Neuronal stem cell (in vitro differentiated cells): ENCODE data around the gene DNM3.
A peak's percentile ranks its signal among the peaks of the same experiment; 100 is the strongest.

Experiments
- DNase-seq: peaks from one replicate; pipeline ENCODE4 v3.0.0-alpha.2; 2013; ENCODE audit warnings: low spot score
- H2AFZ ChIP-seq: one replicate; pipeline ENCODE4 v1.6.1; 2013; ENCODE audit warnings: mild to moderate bottlenecking, low read length, inconsistent platforms
- H2AK5ac ChIP-seq: 2 replicates; pipeline ENCODE4 v1.6.1; 2013; ENCODE audit warnings: low read depth, mild to moderate bottlenecking, inconsistent platforms, low read length, moderate library complexity, mixed read lengths
- H2BK120ac ChIP-seq: 2 replicates; pipeline ENCODE4 v1.6.1; 2013; ENCODE audit warnings: low read depth, mild to moderate bottlenecking, inconsistent platforms, low read length, moderate library complexity, mixed read lengths
- H2BK12ac ChIP-seq: one replicate; pipeline ENCODE4 v1.6.1; 2013; ENCODE audit warnings: low read length, inconsistent platforms
- H2BK15ac ChIP-seq: 2 replicates; pipeline ENCODE4 v1.6.1; 2013; ENCODE audit warnings: mild to moderate bottlenecking, low read length, inconsistent platforms, mixed read lengths
- H2BK5ac ChIP-seq: one replicate; pipeline ENCODE4 v1.6.1; 2013; ENCODE audit warnings: inconsistent platforms, mild to moderate bottlenecking, low read length, moderate library complexity
- H3K14ac ChIP-seq: one replicate; pipeline ENCODE4 v1.6.1; 2013; ENCODE audit warnings: low read length, inconsistent platforms
- H3K18ac ChIP-seq: 2 replicates; pipeline ENCODE4 v1.6.1; 2013; ENCODE audit warnings: low read length, inconsistent platforms
- H3K23ac ChIP-seq: 2 replicates; pipeline ENCODE4 v1.6.1; 2013; ENCODE audit warnings: low read depth, mild to moderate bottlenecking, mixed read lengths, low read length, inconsistent platforms; ENCODE audit not compliant: poor library complexity
- H3K27ac ChIP-seq: replicated peaks from 3 replicates; pipeline ENCODE4 v1.5.1; 2013; ENCODE audit warnings: low read length, inconsistent platforms
- H3K27me3 ChIP-seq, 3 experiments: 2 replicates each; pipeline ENCODE4 v1.6.1; 2013; ENCODE audit warnings: low read length in 3 of 3, mild to moderate bottlenecking in 2 of 3, inconsistent platforms in 1 of 3, low read depth in 1 of 3, mixed read lengths in 1 of 3, moderate library complexity in 1 of 3; ENCODE audit not compliant: control insufficient read depth in 3 of 3, insufficient read depth in 3 of 3
- H3K36me3 ChIP-seq, 2 donors: replicated peaks in 1 of 2; 2 replicates each; pipeline ENCODE4 v1.6.1; 2013; ENCODE audit warnings: low read length in 2 of 2; ENCODE audit not compliant: control insufficient read depth in 2 of 2, insufficient read depth in 2 of 2
- H3K4ac ChIP-seq: 2 replicates; pipeline ENCODE4 v1.6.1; 2013; ENCODE audit warnings: inconsistent platforms, mild to moderate bottlenecking, low read length, moderate library complexity
- H3K4me1 ChIP-seq, 2 donors: 1 replicate in 1 of 2; 2 replicates in 1 of 2; pipeline ENCODE4 v1.6.1; 2013; ENCODE audit warnings: low read length in 2 of 2, low read depth in 1 of 2; ENCODE audit not compliant: control insufficient read depth in 2 of 2, insufficient read depth in 1 of 2
- H3K4me2 ChIP-seq: one replicate; pipeline ENCODE4 v1.6.1; 2013; ENCODE audit warnings: mild to moderate bottlenecking, low read length, inconsistent platforms; ENCODE audit not compliant: insufficient read depth, poor library complexity, severe bottlenecking
- H3K4me3 ChIP-seq, 2 donors: 2 replicates each; pipeline ENCODE4 v1.5.1; 2013; ENCODE audit warnings: low read length in 2 of 2, mild to moderate bottlenecking in 2 of 2, inconsistent platforms in 1 of 2, moderate library complexity in 1 of 2
- H3K79me1 ChIP-seq: one replicate; pipeline ENCODE4 v1.6.1; 2013; ENCODE audit warnings: low read depth, mild to moderate bottlenecking, inconsistent platforms, low read length, moderate library complexity
- H3K9ac ChIP-seq: one replicate; pipeline ENCODE4 v1.6.1; 2013; ENCODE audit warnings: mild to moderate bottlenecking, low read depth, low read length, inconsistent platforms; ENCODE audit not compliant: poor library complexity
- H3K9me3 ChIP-seq, 2 donors: replicated peaks in 1 of 2; 2 replicates each; pipeline versions ENCODE3 to v1.6.1; 2013; ENCODE audit warnings: low read length in 2 of 2, mild to moderate bottlenecking in 2 of 2, inconsistent platforms in 1 of 2, low read depth in 1 of 2, mixed read lengths in 1 of 2, moderate library complexity in 1 of 2; ENCODE audit not compliant: control insufficient read depth in 2 of 2, insufficient read depth in 1 of 2
- H4K8ac ChIP-seq: one replicate; pipeline ENCODE4 v1.6.1; 2013; ENCODE audit warnings: low read depth, mild to moderate bottlenecking, inconsistent platforms, low read length, moderate library complexity
- H4K91ac ChIP-seq: one replicate; pipeline ENCODE4 v1.6.1; 2013; ENCODE audit warnings: low read length, low read depth, mild to moderate bottlenecking, inconsistent platforms; ENCODE audit not compliant: poor library complexity
- WGBS, 2 donors: extraction: QIAGEN DNeasy Blood & Tissue Kit; methylation state at CpG; one replicate each; pipeline ENCODE4 v1.1.7; 2013; ENCODE audit warnings: missing lambda C conversion rate in 2 of 2, mixed read lengths in 1 of 2; ENCODE audit not compliant: insufficient read length in 2 of 2, insufficient replicate concordance in 1 of 2; ENCODE audit errors: extremely low coverage in 2 of 2; 5-methylcytosine and 5-hydroxymethylcytosine counted together

DNM3 gene

GRCh38 chr1:171802207-171802606 lies 39.1 kb upstream of the DNM3 start:
- Histone ChIP-seq H4K91ac (no peak overlapping the region), H2BK12ac (no peak overlapping the region), H2BK120ac (no peak overlapping the region), H3K36me3 (peaks cover 0 to 10% of the 10 kb centered on the region in 2 donors), H2BK15ac (no peak overlapping the region), H2AFZ (no peak overlapping the region), H3K4me3 (no peak overlapping the region), H3K23ac (no peak overlapping the region), H3K9me3 (no peaks in the 10 kb centered on the region), H3K4ac (no peak overlapping the region), H2AK5ac (no peak overlapping the region), H3K4me1 (no peaks in the 10 kb centered on the region), H3K4me2 (no peak overlapping the region), H4K8ac (no peak overlapping the region), H3K18ac (no peak overlapping the region), H3K27ac (no peak overlapping the region), H3K9ac (no peak overlapping the region), H2BK5ac (no peak overlapping the region), H3K79me1 (no peaks in the 10 kb centered on the region), H3K14ac (no peak overlapping the region), H3K27me3 (no peaks in the 10 kb centered on the region)
- no CpG with 5 or more reads among the region's 3 CpGs for WGBS, 2 donors
- no peak for DNase-seq

DNA sequence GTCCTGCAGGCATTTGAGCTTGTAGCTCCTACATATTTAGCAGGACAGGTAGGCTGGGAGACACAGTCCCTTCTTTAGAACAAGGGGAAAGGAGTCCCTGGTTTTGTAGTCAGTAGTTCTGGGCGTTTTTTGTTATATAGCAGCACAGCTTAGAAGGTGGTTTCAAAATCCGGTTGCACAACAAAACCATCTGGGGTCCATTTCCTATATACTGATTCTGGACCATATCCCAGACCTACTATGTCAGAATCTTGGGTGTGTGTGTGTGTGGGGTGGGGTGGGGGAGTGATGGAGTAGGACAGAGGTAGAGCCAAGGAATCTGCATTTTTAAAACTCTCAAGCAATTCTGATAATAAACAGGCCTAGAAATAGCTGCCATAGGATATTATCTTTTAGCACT lies 38.3 kb upstream of the DNM3 start:
- no peak overlapping the region for H3K4me2 ChIP-seq
- H3K9ac ChIP-seq, result no peak overlapping the region
- no peak overlapping the region for H4K91ac ChIP-seq
- H2BK5ac ChIP-seq, result no peak overlapping the region
- no peak overlapping the region for H4K8ac ChIP-seq
- no peaks in the 10 kb centered on the region for H3K27me3 ChIP-seq
- no peak overlapping the region for H3K4me3 ChIP-seq
- no peak for DNase-seq
- H3K9me3 ChIP-seq, result no peaks in the 10 kb centered on the region
- no peak overlapping the region for H3K14ac ChIP-seq
- H2AK5ac ChIP-seq, result no peak overlapping the region
- H2BK120ac ChIP-seq, result no peak overlapping the region
- H3K4ac ChIP-seq, result no peak overlapping the region
- no peak overlapping the region for H2BK15ac ChIP-seq
- WGBS, 2 donors, result no CpG with 5 or more reads among the region's 2 CpGs
- H3K36me3 ChIP-seq, result peaks cover 0 to 1% of the 10 kb centered on the region in 2 donors
- no peaks in the 10 kb centered on the region for H3K79me1 ChIP-seq
- no peak overlapping the region for H2BK12ac ChIP-seq
- no peak overlapping the region for H3K27ac ChIP-seq
- no peaks in the 10 kb centered on the region for H3K4me1 ChIP-seq
- no peak overlapping the region for H3K23ac ChIP-seq
- H2AFZ ChIP-seq, result no peak overlapping the region
- H3K18ac ChIP-seq, result no peak overlapping the region

- Histone ChIP-seq H2AK5ac (no peak overlapping the region), H2BK5ac (no peak overlapping the region), H3K27ac (no peak overlapping the region), H3K9ac (no peak overlapping the region), H3K79me1 (no peaks in the 10 kb centered on the region), H2BK120ac (no peak overlapping the region), H3K4me2 (no peak overlapping the region), H3K27me3 (no peaks in the 10 kb centered on the region), H3K36me3 (no peaks in the 10 kb centered on the region), H2BK12ac (no peak overlapping the region), H3K9me3 (no peaks in the 10 kb centered on the region), H3K18ac (no peak overlapping the region), H3K4me1 (peaks cover 0 to 3% of the 10 kb centered on the region in 2 donors), H2BK15ac (no peak overlapping the region), H3K14ac (no peak overlapping the region), H4K91ac (no peak overlapping the region), H2AFZ (no peak overlapping the region), H3K4me3 (no peak overlapping the region), H3K4ac (no peak overlapping the region), H3K23ac (peak overlapping the region; percentile 37), H4K8ac (no peak overlapping the region)
- no peak for DNase-seq
- WGBS, 2 donors, result no CpG with 5 or more reads among the region's 17 CpGs
These were observed 37.8 kb upstream of the DNM3 start for GRCh38 chr1:171803461-171804022.

DNA sequence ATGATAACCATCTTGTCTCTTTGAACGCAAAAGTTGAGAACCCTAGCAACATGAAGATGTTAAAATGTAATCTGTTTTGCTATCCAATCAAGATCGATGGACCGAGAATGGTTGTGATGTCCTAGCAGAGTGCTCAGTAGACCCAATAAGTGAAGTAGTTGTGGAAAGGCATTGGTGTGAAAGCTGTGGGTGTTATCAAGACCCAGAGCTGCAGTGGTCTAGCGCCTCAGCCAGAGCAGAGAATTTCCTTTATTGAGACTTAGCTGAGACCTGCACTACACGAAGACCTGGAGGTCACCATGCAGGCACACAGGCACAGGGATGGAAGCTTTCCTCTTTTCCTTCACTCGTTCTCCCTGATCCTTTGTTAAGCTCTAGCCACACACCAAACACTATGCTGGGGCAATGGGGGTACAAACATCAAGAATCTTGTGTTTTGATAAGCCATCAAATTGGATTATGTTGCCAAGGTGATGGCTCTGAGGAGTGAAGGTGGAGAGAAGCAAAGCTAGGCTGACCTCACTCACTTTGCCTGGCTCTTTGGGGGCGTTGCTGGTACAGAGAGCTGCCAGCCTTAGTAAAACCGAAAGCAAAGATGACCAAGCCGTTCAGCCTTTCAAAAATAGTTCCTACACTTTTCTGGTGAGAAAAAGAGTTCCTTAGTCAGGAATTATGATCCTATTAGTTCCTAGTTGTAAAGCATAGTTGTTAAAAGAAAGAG lies 35.7 kb upstream of the DNM3 start:
- Histone ChIP-seq H3K79me1 (no peaks in the 10 kb centered on the region), H3K4me2 (no peak overlapping the region), H3K4ac (no peak overlapping the region), H3K9me3 (no peaks in the 10 kb centered on the region), H3K18ac (no peak overlapping the region), H3K14ac (no peak overlapping the region), H3K9ac (no peak overlapping the region), H3K23ac (no peak overlapping the region), H3K36me3 (no peaks in the 10 kb centered on the region), H2BK120ac (no peak overlapping the region), H4K91ac (no peak overlapping the region), H3K4me1 (peaks cover 0 to 3% of the 10 kb centered on the region in 2 donors), H3K27ac (no peak overlapping the region), H2BK15ac (no peak overlapping the region), H2AK5ac (no peak overlapping the region), H3K27me3 (no peaks in the 10 kb centered on the region), H2BK12ac (no peak overlapping the region), H3K4me3 (no peak overlapping the region), H2AFZ (no peak overlapping the region), H4K8ac (no peak overlapping the region), H2BK5ac (no peak overlapping the region)
- DNase-seq, result no peak
- no CpG with 5 or more reads among the region's 9 CpGs for WGBS, 2 donors
